ENCODE results near the gene CTRB1. TPM values are rescaled to one million over a fixed set of nuclear protein-coding genes. Genes with fewer than 3 reads are reported as not detected.

CTRB1 gene
- total and polyA plus RNA-seq, 2 of the 8 experiments (the other 6 are each of a cell fraction or from before 2014, with no cell fraction given): not detected

- Histone ChIP-seq H3K4me3 (ENCODE audit: extremely low read depth in 1 of 4, insufficient read depth in 2 of 4, low read depth in 3 of 4, low read length in 4 of 4) (no peak within 1 kb of the TSS), H4K91ac (replicated peaks; ENCODE audit: insufficient read length, low read length) (no peak within 1 kb of the TSS), H2BK12ac (ENCODE audit: low read depth, low read length) (no peak within 1 kb of the TSS), H3K79me1 (ENCODE audit: low read depth, low read length) (no peaks in the 10 kb centered on the region), H3K23me2 (ENCODE audit: low read depth, low read length) (no peaks in the 10 kb centered on the region), H3K14ac (ENCODE audit: insufficient read length) (no peak within 1 kb of the TSS), H4K20me1 (replicated peaks in 1 of 2; ENCODE audit: control insufficient read depth in 1 of 2, insufficient read depth in 2 of 2, low read length in 2 of 2) (no peaks in the 10 kb centered on the region), H2AK5ac (ENCODE audit: low read depth, low read length) (no peak within 1 kb of the TSS), H3K23ac (ENCODE audit: insufficient read length) (no peak within 1 kb of the TSS), H2BK20ac (ENCODE audit: low read length) (no peak within 1 kb of the TSS), H3K79me2 (ENCODE audit: control insufficient read depth in 1 of 2, insufficient read depth in 2 of 2, low read length in 2 of 2) (no peaks in the 10 kb centered on the region), H3K4me2 (ENCODE audit: insufficient read depth in 1 of 2, low read depth in 2 of 2, low read length in 2 of 2) (no peak within 1 kb of the TSS), H3K27me3 (replicated peaks in 1 of 4; ENCODE audit: control insufficient read depth in 3 of 4, extremely low read depth in 1 of 4, insufficient read depth in 3 of 4, low read length in 3 of 4) (no peaks in the 10 kb centered on the region), H3K4me1 (replicated peaks in 1 of 4; ENCODE audit: control insufficient read depth in 3 of 4, insufficient read depth in 4 of 4, low read length in 3 of 4) (no peaks in the 10 kb centered on the region; a peak in 1 of 7 replicates), H4K8ac (ENCODE audit: extremely low read depth, insufficient read depth, low read length) (no peak within 1 kb of the TSS; the same call in 1 of the 2 replicates), H2BK120ac (replicated peaks; ENCODE audit: low read depth, low read length) (no peak within 1 kb of the TSS), H3K18ac (ENCODE audit: extremely low read depth, low read length) (no peak within 1 kb of the TSS; the same call in 1 of the 2 replicates), H3K27ac (ENCODE audit: low read depth, low read length) (no peak within 1 kb of the TSS), H4K5ac (ENCODE audit: insufficient read length, low read depth, low read length) (no peak within 1 kb of the TSS), H2AFZ (ENCODE audit: low read length) (no peak within 1 kb of the TSS), H3K36me3 (ENCODE audit: control insufficient read depth in 2 of 4, insufficient read depth in 4 of 4, low read length in 3 of 4) (no peaks in the 10 kb centered on the region), H2BK15ac (ENCODE audit: low read length) (no peak within 1 kb of the TSS), H3K9me3 (ENCODE audit: insufficient read depth in 2 of 2, low read depth in 1 of 2, low read length in 1 of 2) (no peaks in the 10 kb centered on the region), H2BK5ac (ENCODE audit: low read depth, low read length) (no peak within 1 kb of the TSS), H3K56ac (replicated peaks; ENCODE audit: insufficient read length, low read depth, low read length) (no peak within 1 kb of the TSS), H3K4ac (replicated peaks; ENCODE audit: insufficient read length, low read depth, low read length) (no peak within 1 kb of the TSS), H3K9ac (replicated peaks in 1 of 4; ENCODE audit: extremely low read depth in 1 of 4, low read depth in 3 of 4, low read length in 3 of 4) (no peak within 1 kb of the TSS)
- ChIA-PET POLR2A (ENCODE audit: partially characterized antibody) (interaction anchor here (0.7 to 7.1 kb wide), 5 partner anchors 20 to 59 kb away, joined by 3 to 115 read pairs (median 5); no protein-coding TSS in a partner anchor), CTCF (ENCODE audit: partially characterized antibody) (interaction anchor here (1.2 to 1.5 kb wide), 4 partner anchors 20 to 246 kb away, joined by 3 to 8 read pairs (median 5); no protein-coding TSS in a partner anchor)
- DNase-seq (ENCODE audit: low read depth in 1 of 2, low spot score in 2 of 2) (no peak), FAIRE-seq (no peak)
- WGBS, 2 experiments (ENCODE audit: extremely low coverage in 1 of 2, insufficient coverage in 1 of 2, insufficient read length in 1 of 2, insufficient replicate concordance in 2 of 2, low coverage in 1 of 2, low lambda C conversion rate in 2 of 2, missing lambda C conversion rate in 1 of 2): 91% methylated on average over 21 of the region's 24 CpGs; no CpG with 5 or more reads in 1 of the 2 experiments
- TF ChIP-seq CREB1 (IDR thresholded peaks at IDR 0.05) (no peak), ATF2 (IDR thresholded peaks at IDR 0.05; ENCODE audit: low read length) (no peak), JUN (IDR thresholded peaks at IDR 0.05; ENCODE audit: low read depth, low read length) (no peak), RFX5 (IDR thresholded peaks at IDR 0.05; ENCODE audit: borderline replicate concordance, low read depth, low read length) (no peak), PHF8 (conservative IDR thresholded peaks at IDR 0.05; ENCODE audit: low read depth, low read length) (no peak), RXRA (IDR thresholded peaks at IDR 0.05; ENCODE audit: insufficient read depth, low read depth, low read length) (no peak), RAD21 (IDR thresholded peaks at IDR 0.05 in 1 of 2, conservative IDR thresholded peaks at IDR 0.05 in 1 of 2; ENCODE audit: low read depth in 2 of 2, low read length in 2 of 2) (no peak), SIX5 (IDR thresholded peaks at IDR 0.05; ENCODE audit: low read depth, low read length) (no peak), SIN3A (conservative IDR thresholded peaks at IDR 0.05 in 1 of 2, IDR thresholded peaks at IDR 0.05 in 1 of 2; ENCODE audit: low read depth in 1 of 2, low read length in 2 of 2) (no peak), ASH2L (IDR thresholded peaks at IDR 0.05; ENCODE audit: low read length) (no peak), CHD1 (IDR thresholded peaks at IDR 0.05; ENCODE audit: low read depth, low read length) (no peak)
Observed at GRCh38 chr16:75206749-75207451, 11.9 kb upstream of the CTRB1 start, which contains the start of gene CTRB2. TSS of gene CTRB2 (minus strand) at chr16:75207161. CDS start at chr16:75207141, 20 bp downstream.
